OCI-LY1 (cell line): ENCODE data around the gene GPR39.

Experiments
- H2AFZ ChIP-seq: fragments of 200-600 bp; sonication (generic), shearing (Covaris generic); 2 replicates; pipeline ENCODE4 v1.6.0; 2014; ENCODE audit warnings: antibody characterized with exemption, mild to moderate bottlenecking, low read length
- H3F3A ChIP-seq: fragments of 200-600 bp; sonication (generic), shearing (Covaris generic); 2 replicates; pipeline ENCODE4 v1.6.0; 2014; ENCODE audit warnings: mild to moderate bottlenecking, antibody characterized with exemption, low read length, moderate library complexity; ENCODE audit not compliant: insufficient read depth
- H3K27ac ChIP-seq: fragments of 200-600 bp; sonication (generic); 2 replicates; pipeline ENCODE4 v1.5.1; 2014; ENCODE audit warnings: low read length, mixed run types, mild to moderate bottlenecking, low read depth; ENCODE audit not compliant: poor library complexity, severe bottlenecking
- H3K27me3 ChIP-seq: fragments of 200-600 bp; sonication (generic); 2 replicates; pipeline ENCODE4 v1.6.0; 2014; ENCODE audit warnings: antibody characterized with exemption, mild to moderate bottlenecking, low read length, moderate library complexity; ENCODE audit not compliant: insufficient read depth
- H3K36me3 ChIP-seq: fragments of 200-600 bp; sonication (generic); 2 replicates; pipeline ENCODE4 v1.6.1; 2014; ENCODE audit warnings: mild to moderate bottlenecking, antibody characterized with exemption, low read length, moderate library complexity, mixed read lengths; ENCODE audit not compliant: insufficient read depth
- H3K4me1 ChIP-seq: fragments of 200-600 bp; sonication (generic); 2 replicates; pipeline ENCODE4 v1.5.1; 2014; ENCODE audit warnings: mild to moderate bottlenecking, low read length, moderate library complexity; ENCODE audit not compliant: insufficient read depth, severe bottlenecking
- H3K4me2 ChIP-seq: fragments of 200-600 bp; sonication (generic), shearing (Covaris generic); 2 replicates; pipeline ENCODE4 v1.6.1; 2014; ENCODE audit warnings: low read length
- H3K4me3 ChIP-seq: fragments of 200-600 bp; sonication (generic); 2 replicates; pipeline ENCODE4 v1.5.1; 2014; ENCODE audit warnings: low read length, low read depth, mild to moderate bottlenecking, mixed read lengths; ENCODE audit not compliant: poor library complexity, severe bottlenecking
- H3K79me2 ChIP-seq: fragments of 200-600 bp; shearing (Covaris generic); 2 replicates; pipeline ENCODE4 v1.6.1; 2016; ENCODE audit warnings: mixed run types, low read length, mixed read lengths; ENCODE audit not compliant: insufficient read depth
- H3K9ac ChIP-seq: fragments of 200-600 bp; sonication (generic), shearing (Covaris generic); 2 replicates; pipeline ENCODE4 v1.6.1; 2014; ENCODE audit warnings: mild to moderate bottlenecking, low read length, mixed read lengths
- H3K9me2 ChIP-seq: fragments of 200-600 bp; sonication (generic), shearing (Covaris generic); 2 replicates; pipeline ENCODE4 v1.6.1; 2014; ENCODE audit warnings: low read depth, mild to moderate bottlenecking, low read length, mixed read lengths
- H3K9me3 ChIP-seq: fragments of 200-600 bp; shearing (Covaris generic); 2 replicates; pipeline ENCODE4 v1.6.1; 2014; ENCODE audit warnings: low read length, mixed read lengths
- H4K20me1 ChIP-seq: fragments of 200-600 bp; sonication (generic), shearing (Covaris generic); 2 replicates; pipeline ENCODE4 v1.6.0; 2016; ENCODE audit warnings: mild to moderate bottlenecking, low read length; ENCODE audit not compliant: insufficient read depth
- EZH2 ChIP-seq: fragments of 200-600 bp; sonication (generic), shearing (Covaris generic); IDR thresholded peaks from 2 replicates; pipeline ENCODE4 v1.8.0; 2017; ENCODE audit warnings: borderline replicate concordance, mixed run types, mild to moderate bottlenecking, antibody characterized with exemption, low read length, moderate library complexity, mixed read lengths
- TF ChIP-seq, protein P1 (sequence below): fragments of 200-600 bp; sonication (generic), shearing (Covaris generic); IDR thresholded peaks from 2 replicates; pipeline ENCODE4 v1.5.1; 2017; ENCODE audit warnings: mild to moderate bottlenecking, antibody characterized with exemption, low read length, moderate library complexity, mixed read lengths

The GPR39 gene

DNA sequence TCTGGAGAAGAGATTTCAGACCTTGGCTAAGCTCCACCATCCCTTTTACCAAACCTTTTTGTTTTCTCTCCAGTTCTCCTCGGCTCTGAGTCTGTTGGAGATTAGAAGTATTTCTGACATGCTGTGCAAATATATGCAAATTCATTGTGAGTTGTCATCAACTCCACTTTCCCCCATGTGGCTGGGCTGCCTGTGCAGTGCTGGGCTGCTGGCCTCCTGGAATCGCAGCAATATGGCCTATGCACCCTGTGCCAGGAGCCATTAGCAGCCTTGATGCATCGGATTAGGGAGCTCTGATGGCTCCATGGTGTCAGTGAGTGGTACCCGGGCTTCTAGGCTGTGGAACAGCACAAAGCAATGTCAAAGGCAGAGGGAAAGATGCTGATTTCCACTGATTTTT lies 80.0 kb downstream of the GPR39 start:
- Histone ChIP-seq H3K27me3 (no peaks in the 10 kb centered on the region), H3K4me2 (no peak overlapping the region), H3K9me2 (no peaks in the 10 kb centered on the region), H2AFZ (no peak overlapping the region), H3K79me2 (no peaks in the 10 kb centered on the region), H3K4me1 (no peaks in the 10 kb centered on the region), H4K20me1 (no peaks in the 10 kb centered on the region), H3K27ac (no peak overlapping the region), H3K9me3 (no peaks in the 10 kb centered on the region), H3K4me3 (no peak overlapping the region), H3K36me3 (no peaks in the 10 kb centered on the region), H3F3A (no peaks in the 10 kb centered on the region), H3K9ac (no peak overlapping the region)
- TF ChIP-seq EZH2, result no peak
- TF ChIP-seq, protein P1, sequence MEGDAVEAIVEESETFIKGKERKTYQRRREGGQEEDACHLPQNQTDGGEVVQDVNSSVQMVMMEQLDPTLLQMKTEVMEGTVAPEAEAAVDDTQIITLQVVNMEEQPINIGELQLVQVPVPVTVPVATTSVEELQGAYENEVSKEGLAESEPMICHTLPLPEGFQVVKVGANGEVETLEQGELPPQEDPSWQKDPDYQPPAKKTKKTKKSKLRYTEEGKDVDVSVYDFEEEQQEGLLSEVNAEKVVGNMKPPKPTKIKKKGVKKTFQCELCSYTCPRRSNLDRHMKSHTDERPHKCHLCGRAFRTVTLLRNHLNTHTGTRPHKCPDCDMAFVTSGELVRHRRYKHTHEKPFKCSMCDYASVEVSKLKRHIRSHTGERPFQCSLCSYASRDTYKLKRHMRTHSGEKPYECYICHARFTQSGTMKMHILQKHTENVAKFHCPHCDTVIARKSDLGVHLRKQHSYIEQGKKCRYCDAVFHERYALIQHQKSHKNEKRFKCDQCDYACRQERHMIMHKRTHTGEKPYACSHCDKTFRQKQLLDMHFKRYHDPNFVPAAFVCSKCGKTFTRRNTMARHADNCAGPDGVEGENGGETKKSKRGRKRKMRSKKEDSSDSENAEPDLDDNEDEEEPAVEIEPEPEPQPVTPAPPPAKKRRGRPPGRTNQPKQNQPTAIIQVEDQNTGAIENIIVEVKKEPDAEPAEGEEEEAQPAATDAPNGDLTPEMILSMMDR, result no peak

DNA sequence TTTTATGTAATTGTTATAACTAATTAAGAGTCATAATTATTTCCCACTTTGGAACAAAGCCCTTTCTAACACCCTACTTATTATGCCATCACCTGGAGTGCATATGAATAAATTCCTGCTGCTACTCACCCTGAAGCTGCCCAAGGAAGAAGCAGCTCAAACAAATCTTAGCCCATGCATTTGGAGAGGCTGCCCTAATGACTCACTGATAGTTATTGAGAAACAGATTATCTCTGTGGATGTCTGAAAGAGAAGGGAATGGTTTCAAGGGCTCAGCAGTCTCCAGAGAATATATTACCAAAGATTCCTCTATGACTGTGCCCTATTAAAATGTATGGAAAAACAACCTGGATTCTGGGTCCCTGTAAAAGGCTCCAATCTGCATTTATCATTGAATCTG lies 81.0 kb downstream of the GPR39 start:
- H3K79me2 ChIP-seq, result no peaks in the 10 kb centered on the region
- no peaks in the 10 kb centered on the region for H3F3A ChIP-seq
- H3K4me3 ChIP-seq, result no peak overlapping the region
- H3K9ac ChIP-seq, result no peak overlapping the region
- no peaks in the 10 kb centered on the region for H3K4me1 ChIP-seq
- H2AFZ ChIP-seq, result no peak overlapping the region
- TF ChIP-seq EZH2, result no peak
- TF ChIP-seq, protein P1, result no peak
- no peak overlapping the region for H3K4me2 ChIP-seq
- no peaks in the 10 kb centered on the region for H3K9me2 ChIP-seq
- no peak overlapping the region for H3K27ac ChIP-seq
- no peaks in the 10 kb centered on the region for H3K27me3 ChIP-seq
- no peaks in the 10 kb centered on the region for H4K20me1 ChIP-seq
- no peaks in the 10 kb centered on the region for H3K36me3 ChIP-seq
- H3K9me3 ChIP-seq, result no peaks in the 10 kb centered on the region

DNA sequence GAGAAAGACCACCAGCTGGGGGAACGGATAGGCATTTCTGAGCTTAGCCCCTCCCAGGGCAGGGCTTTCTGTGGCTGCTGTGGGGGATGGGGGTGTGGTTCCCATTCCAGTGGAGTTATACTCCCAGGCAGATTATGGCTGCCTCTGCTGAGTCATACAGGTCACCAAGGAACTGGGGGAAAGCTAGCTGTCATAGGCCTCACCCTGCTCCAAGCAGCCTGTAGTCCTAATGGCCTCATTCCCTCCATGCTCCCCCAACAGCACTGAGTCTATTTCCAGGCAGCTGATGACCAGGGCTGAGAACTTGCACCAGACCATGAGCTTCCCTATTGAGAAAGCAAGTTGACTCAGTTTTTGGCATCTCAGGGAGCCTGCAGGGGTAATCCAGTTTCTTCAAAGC lies 87.1 kb downstream of the GPR39 start:
- Histone ChIP-seq H3K36me3 (no peaks in the 10 kb centered on the region), H3K79me2 (no peaks in the 10 kb centered on the region), H3K9ac (no peak overlapping the region), H3F3A (no peaks in the 10 kb centered on the region), H3K4me2 (no peak overlapping the region), H3K27ac (no peak overlapping the region), H3K9me3 (no peaks in the 10 kb centered on the region), H2AFZ (no peak overlapping the region), H3K9me2 (no peaks in the 10 kb centered on the region), H4K20me1 (no peaks in the 10 kb centered on the region), H3K4me3 (no peak overlapping the region), H3K4me1 (no peaks in the 10 kb centered on the region), H3K27me3 (no peaks in the 10 kb centered on the region)
- TF ChIP-seq EZH2, result no peak
- TF ChIP-seq, protein P1, result no peak
